SKM-1 treated with dmso at 0.1 percent for 144 hours (cell line): ENCODE data around the gene LOXL1.
"Not testable (repeated sequence)": the region's sequence is repeated elsewhere in the genome, so short reads cannot be mapped to it uniquely, and the experiment has no call there.

Experiments
- DNase-seq: peaks from one replicate; lab custom pipeline; 2025; ENCODE audit not compliant: unreplicated experiment; lab: John Stamatoyannopoulos, UW

The LOXL1 gene

DNA sequence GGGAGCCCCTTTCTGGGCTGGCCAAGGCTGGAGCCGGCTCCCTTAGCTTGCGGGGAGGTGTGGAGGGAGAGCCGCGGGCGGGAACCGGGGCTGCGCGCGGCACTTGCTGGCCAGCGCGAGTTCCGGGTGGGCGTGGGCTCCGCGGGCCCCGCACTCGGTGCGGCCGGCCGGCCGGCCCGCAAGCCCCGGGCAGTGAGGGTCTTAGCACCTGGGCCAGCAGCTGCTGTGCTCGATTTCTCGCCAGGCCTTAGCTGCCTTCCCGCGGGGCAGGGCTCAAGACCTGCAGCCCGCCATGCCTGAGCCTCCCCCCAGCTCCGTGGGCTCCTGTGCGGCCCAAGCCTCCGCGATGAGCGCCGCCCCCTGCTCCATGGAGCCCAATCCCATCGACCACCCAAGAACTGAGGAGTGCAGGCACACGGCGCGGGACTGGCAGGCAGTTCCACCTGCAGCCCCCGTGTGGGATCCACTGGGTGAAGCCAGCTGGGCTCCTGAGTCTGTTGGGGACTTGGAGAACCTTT, 47.5 kb downstream of the LOXL1 start:
- DNase-seq = not testable (repeated sequence)

DNA sequence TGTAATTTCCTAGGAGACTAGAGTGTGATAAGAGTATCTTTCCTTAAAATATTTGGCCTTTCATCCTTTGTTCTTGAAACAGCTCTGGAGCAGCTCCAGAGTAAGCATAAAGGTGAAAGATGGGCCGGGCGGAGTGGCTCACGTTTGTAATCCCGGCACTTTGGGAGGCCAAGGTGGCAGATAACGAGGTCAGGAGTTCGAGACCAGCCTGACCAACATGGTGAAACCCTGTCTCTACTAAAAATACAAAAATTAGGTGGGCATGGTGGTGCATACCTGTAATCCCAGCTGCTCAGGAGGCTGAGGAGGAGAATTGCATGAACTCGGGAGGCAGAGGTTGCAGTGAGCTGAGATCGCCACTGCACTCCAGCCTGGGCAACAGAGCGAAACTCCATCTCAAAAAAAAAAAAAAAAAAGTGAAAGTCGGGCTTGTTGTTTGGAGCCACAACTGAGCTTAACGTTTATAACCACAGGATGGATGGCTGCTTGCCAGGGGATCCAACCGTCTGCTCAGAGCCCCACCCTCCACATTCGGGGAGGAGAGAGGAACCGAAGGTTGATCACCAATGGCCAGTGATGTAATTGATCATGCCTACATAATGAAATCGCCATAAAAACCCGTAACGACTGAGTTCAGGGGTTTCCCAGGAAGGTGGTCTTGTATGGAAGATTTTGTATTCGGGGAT, 49.3 kb downstream of the LOXL1 start:
- not testable (repeated sequence) for DNase-seq

DNA sequence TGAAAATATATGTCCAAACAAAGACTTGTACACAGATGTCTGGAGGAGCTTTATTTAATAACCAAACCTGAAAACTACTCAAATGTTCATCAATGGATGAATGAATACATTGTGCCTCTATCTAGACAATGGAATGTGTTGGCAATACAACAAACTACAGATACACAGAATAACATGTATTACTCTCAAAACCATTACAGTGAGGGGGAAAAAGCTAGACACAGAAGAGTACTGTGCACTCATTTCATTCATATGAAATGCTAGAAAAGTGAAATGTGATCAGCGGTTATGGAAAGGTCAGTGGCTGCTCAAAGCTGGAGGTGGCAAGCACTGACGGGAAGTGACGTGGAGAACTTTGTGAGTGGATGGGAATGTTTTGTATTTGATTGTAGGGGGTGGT, 52.6 kb downstream of the LOXL1 start:
- no peak for DNase-seq

DNA sequence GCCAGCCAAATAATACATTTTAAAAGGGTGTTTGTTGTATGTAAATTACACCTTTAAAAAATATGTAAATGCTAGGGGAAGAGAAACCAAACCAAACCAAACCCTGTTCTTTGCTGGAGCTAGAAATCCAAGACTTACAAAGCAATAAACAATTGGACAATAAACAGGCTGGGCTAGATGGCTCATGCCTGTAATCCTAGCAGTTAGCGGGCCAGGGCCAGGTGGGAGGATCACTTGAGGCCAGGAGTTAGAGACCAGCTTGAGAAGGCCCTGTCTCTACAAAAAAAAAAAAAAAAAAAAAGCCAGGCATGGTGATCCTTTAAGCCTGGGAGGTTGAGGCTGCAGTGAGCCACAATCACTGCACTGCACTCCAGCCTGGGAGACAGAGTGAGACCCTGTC, 53.4 kb downstream of the LOXL1 start:
- DNase-seq = no peak

DNA sequence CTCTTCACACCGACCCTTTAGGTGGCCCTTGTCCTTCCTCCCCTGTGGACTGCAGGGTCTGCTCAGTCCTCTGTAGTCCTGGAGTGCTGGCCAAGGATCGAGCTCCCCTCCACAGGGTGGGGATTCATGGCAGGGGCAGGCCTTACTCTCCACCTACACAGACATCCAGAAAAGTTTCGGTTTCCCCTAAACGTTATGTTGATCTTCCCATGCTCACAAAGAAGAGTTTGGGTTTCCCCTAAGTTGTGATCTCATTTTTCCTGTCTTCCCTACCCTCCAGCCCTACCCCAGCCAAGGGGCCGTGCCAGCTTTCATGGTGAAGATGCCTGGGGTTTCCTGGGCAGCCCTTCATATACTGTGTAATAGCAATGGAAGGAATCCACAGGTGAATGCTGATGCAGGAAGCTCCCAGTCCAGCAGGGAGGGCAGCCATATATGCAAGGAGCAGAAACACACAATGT, 55.5 kb downstream of the LOXL1 start:
- DNase-seq = no peak

DNA sequence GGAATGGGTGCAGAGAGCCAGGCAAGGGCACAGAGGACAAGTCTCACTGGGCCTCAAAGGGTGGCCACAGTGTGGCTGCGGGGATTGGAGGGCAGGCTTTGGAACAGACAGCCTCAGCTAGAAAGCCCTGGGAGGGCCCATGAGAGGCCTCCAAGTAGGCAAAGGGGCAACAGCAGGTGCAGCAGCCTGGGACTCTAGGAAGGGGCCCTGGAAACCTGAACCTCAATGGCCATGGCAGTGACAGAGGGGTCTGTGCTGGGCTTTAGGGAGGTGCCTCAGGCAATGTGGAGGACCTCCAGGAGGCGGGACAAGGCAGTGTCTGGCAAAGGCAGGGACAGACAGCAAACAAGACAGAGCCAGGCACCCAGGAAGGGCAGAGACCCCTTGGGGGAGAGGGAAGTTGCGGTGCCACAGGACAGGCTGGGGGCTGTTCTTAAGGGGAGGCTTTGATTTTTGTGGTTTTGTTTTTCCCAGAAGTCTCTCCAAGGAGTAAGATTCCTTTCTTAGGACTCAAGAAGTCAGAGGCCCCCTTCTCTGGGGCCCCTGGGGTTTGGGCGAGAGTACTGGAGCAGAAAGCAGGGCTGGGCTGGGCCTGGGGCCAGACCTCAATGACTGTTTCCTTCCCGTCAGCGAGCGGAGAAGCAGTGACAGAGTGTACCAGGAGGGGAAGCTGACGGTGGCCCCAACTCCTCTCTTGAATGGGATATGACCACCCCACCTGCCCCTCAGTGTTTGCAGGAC, 56.1 kb downstream of the LOXL1 start:
- DNase-seq = peak; percentile 46

DNA sequence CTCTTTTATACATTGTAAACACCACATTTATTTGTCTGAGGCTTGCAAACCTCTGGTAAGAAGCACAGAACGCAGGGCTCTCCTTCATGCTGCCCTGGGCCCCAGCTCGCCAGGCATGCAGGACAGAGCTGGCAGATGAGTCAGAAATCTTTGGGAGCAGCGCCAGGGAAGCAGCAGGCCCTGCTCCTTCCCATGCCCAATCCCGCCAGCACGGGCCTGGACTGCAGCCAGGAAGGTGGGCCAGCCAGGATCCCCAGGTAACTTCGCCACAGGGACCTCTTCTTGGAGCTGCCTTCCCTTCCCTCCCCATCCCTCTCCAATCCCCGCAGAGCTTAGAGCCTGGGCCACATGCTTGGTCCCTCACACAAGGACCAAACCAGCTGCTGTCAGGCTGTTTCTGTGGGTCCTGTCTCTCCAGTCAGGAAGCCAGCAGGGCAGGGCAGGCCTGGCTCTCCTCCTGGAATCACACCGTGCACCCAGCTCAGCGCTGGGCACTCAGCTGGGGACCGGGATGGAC, 57.0 kb downstream of the LOXL1 start:
- no peak for DNase-seq

DNA sequence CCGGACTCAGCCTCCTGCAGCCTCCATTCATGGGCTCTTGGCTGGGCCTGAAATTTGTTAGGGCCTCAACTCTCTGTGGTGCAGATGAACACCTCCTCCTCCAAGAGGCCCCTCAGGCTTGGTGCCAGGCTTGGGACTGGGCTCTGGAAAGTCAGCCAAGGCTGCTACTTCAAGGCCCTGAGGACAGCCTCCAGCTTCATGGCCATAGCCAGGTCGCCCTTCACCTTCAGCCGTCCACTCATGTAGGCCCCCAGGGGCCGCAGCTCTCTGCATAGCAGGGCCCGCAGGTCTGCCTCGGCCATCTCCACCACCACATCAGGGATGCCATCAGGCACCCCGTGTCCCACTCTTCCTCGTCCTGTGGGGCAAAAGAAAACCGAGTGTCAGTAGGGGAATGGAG, 57.5 kb downstream of the LOXL1 start:
- no peak for DNase-seq

DNA sequence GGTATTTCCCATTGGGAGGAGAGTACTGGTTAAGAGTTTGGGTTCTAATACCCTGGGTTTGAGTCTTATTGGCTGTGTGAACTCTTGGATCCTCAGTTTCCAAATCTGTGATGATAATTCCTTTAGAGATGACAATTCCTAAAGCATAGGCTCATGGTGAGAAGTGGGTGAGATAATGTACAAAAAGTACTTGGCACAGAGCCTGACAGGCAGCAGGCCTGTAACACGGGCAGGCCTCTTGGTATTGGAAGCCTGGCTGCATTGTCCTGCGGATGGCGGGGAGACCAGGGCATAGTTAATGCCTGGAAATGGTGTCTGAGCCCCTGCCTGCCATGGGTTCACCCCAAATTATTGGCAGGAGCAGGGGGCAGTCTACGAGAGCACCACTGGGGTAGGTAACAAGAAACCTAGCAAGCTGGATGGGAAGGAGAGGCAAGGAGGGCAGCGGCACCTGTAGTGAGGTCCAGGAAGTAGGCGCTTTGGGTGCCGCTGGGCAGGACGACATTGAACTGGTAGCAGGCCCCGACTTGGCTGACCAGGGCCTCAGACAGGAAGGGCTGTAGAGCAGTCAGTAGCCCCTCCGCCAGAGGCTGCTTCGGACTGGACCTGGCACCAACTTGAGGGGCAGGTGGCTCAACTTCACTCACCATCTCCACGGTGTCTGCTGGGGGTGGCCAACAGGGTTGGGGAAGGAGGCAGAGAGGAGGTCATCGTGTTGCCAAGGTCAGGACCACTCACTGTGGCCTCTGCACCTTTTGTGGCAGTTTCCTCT, 58.1 kb downstream of the LOXL1 start:
- DNase-seq = no peak

DNA sequence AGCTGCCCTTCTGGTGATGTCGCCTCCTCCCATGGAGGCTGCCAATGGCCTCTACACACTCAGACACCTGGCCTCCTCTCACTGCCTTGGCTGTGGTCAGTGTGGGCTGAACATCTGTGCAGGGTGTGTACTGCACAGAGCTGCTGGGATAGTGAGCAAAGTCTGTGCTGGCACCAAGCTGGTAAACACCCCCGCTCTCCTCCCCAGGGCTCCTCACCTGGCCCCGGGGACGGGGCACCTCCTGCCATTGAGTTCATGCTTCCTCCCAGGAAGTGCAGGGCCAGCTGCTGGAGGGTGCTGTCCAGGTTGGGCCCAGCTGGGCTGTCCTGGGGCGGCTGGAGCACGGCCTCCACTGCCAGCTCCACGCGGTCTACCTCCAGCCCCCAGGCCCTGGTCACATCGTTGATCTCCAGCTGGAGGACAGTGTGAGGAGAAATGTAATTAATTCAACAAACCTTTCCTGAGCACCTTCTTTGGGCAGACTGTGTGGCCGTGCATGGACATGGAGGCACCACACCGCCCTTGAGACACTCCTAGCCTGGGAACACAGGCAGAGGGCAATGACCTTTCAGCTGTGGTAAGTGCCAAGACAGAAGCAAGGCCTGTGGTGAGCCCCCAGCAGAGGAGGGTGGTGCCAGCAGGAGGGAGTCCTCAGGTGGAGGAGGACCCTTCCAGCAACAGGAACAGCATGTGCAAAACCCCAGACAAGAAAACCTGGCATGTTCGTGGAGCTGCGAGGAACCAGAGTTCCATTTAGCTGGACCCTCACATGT, 59.0 kb downstream of the LOXL1 start:
- no peak for DNase-seq

DNA sequence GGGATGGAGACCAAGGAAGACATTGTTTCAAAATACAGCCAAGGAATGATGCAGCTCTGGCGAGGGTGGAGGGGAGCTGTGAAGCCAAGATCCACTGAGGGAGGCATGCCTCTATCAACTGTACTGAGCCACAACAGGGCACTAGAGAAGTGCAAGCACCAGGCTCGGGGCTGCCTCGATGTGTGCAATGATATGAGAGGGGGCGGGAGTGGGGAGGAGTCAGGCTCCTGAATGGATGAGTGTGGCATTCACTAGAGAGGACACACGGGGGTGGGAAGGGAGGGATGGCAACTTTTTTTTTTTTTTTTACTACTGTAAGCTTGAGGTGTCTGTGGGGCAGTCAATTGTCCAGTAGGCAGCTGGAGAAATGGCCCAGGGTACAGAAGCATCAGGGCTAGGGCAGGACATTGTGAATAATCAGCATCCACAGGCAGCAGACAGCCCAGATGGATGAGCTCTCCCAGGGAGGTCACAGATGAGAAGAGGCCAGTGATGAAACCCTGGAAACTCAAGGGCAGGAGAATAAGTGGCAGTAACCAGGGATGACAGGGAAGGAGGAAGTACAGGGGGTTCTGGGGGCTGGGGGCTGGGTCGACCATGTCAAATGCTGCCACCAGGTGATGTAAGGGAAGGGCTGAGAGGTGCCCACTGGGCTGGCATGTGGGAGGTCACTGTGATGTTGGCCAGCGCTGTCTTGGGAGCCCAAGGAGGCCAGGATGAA, 60.0 kb downstream of the LOXL1 start:
- DNase-seq = no peak

DNA sequence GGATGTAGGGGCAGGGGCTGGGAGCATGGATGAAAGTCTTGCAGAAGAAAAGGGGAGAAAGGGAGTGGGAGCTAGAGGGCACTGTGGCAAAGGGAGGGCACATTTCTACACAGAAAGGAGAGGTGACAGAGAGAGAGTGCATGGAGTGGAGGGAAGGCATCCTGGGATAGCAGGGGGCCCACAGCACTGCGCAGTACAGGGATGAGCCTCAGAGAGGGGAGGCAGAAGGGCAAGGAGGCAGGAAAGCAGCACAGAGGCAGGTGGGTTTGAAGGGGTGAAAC, 60.5 kb downstream of the LOXL1 start:
- DNase-seq = no peak

DNA sequence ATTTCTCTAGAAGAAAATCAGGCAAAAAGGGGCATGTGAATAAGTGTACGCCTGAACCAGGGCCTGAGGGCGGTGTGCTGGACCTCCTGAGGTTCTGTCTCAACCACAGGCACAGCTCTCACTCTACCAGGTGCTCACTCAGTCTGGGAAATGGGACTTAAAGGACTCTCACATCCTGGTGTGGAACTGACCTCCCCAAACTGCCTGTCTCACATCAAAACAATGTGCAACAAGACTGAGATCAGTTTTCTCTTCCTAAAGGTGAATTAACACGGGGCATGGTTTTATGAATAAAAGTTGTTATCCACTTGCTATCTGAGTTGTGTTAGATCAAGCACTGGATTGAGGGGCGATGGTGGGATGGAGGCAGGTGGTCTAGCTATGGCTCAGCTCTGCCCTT, 61.0 kb downstream of the LOXL1 start:
- DNase-seq = no peak

DNA sequence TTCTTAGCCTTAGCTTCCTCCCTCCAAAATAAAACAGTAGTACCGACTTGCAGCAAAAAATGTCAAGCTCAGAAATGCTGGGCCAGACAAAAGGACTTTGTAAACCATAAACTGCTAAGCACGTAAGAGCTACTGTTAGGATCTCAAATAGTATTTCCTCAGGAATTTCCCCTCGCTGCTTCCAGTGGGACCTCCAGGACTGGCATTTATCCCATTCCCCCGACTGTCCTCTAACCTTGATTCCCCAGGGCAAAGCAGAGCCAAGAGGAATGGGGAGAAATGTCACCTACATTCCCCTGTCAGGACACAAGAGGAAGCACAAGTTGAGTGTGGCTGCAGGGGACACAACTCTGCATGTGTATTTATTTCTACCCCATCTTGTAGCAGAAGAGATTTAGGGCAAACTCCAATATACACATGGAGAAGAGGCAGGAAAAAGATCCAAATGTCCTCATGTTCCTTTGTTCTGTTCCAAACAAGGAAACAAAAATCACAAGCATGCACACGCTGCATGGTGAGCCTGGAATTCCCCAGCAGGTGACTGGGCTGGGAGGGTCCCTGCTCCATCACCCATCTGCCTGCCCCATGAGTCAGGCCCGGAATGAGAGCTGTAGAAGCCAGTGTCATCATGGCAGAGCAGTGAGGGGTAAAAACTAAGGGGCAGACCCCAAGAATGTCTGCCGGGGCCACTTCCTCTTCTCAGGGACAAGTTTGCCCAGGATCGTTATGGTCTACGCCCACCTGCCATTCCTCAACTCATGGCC, 61.6 kb downstream of the LOXL1 start:
- DNase-seq = no peak

DNA sequence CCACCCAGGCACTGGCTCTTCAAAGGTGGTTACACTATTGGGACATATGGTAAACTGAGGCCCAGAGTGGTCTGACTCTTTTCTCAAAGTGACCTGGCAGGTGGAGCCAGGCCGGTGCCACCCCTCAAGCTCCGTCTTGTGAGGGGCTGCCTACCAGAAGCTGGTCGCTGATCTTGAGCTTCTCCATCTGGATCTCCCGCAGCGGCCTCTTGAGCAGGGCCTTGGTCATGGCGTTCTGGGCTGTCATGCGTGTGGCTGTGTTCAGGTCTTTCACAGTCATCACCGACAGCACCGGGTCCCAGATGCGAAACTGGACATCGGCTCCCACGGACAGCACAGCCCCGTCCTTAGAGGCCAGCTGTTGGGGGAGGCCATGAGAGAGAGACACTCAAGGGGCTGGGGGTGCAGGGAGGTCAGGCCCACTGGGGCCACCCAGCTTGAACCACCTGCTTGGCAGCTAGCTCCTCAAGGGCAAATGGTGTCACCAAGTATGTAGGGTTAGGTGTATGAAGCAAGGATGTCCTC, 62.2 kb downstream of the LOXL1 start:
- DNase-seq = no peak

DNA sequence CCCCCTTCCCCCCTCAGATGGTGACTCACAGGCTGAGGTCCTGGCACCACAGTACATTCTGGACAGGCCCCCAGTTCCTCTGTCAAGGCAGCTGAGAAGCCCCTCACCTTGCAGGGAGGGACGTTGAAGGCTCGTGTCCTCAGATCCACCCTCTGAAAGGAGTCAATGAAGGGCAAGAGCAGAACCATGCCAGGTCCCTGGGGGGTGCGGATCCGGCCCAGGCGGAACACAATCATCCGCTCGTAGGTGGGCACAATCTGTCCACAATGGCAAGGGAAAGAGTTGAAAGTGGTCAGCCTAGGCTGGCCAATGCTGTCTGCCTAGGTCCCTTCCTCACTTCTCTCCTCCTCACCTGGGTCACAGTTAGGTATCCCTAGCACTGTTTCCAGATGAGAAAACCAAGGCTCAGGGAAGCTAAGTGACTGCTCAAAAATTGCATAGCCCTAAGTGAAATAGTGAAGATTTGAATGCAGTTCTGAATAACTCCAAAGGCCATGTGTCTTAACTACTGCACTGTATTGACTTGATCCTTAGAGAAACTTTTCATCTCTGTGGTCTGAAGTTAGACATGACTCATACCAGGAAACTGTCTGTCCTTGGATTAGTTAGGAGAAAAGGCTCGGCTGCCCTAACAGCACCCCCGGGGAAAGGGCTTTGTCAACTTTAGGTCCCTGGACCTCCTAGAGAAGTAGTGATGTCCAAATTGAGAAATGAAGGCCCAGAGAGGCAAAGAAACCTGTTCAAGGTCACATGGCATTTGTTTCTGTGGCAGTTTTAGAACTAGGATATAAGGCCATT, 62.9 kb downstream of the LOXL1 start:
- no peak for DNase-seq

DNA sequence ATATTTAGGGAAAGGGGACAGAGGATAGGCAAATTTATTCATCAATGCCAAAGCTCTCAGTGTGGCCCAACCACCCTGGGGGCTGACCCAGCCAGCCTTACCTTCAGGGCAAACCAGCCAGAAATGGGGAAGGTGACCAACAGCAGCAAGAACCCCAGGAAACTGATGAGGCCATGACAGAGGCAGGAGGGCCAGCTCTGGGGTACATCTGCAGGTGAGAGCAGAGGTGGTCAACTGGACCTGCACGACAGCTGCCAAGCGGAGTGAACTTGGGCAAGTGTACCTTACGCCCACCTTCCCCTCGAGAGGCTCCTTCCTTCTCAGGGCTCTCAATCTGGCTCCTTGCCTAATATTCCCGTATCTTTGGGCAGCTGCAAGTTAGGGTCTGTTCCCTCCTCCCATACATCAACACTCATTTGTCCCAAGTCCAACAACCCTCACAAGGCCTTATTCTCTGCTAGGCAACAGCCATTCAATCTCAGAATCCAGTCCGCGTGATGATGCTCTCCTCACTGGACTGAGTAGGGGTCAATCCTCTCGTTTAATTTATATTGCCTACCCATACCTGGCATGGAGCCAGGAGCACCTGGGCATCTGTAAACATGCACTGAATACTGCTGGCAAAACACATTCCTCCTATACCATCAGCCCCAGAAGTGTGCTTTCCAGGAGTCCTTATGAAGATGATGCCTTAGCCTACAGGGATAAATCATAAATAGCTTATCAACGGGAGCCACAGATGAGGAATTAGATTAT, 64.2 kb downstream of the LOXL1 start:
- no peak for DNase-seq

DNA sequence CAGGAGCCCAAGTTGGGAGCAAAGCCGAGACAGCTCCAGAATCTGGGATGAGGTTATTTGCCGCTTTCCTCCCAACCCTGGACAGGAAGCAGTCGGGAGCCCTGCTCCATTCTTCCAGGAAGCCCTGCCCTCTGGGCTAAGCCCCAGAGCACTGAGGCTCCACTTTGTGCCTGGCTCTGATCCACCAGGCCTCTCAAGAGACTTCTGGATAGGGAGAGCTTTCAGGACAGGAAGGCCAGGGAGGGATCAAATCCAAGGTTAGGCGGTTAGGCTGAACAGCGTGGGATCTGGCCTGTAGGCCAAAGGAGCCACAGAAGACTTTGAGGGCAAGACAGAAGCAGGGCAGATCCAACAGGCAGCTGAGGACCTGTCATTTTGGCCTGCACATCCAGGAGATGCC, 65.0 kb downstream of the LOXL1 start:
- peak; percentile 5 for DNase-seq
